ENCODE measurements around the gene EP400. TPM values are rescaled to one million over a fixed set of nuclear protein-coding genes. Genes with fewer than 3 reads are reported as not detected.

The EP400 gene
- total RNA-seq, 1 experiment from 2014 or later, result 61.7 TPM

GRCh38 chr12:132116709-132117557 lies 167.2 kb downstream of the EP400 start:
- TF ChIP-seq CTCF (conservative IDR thresholded peaks at IDR 0.05), result no peak
- H4K20me1 ChIP-seq (ENCODE audit: control insufficient read depth, insufficient read depth, insufficient read length), result no peaks in the 10 kb centered on the region
- no peak overlapping the region for H3T11ph ChIP-seq (ENCODE audit: low read length)
- H2BK15ac ChIP-seq (ENCODE audit: low read depth, low read length), result no peak overlapping the region
- DNase-seq, result peak; percentile 30
- H2BK120ac ChIP-seq (ENCODE audit: low read depth, low read length, poor library complexity, severe bottlenecking), result no peak overlapping the region
- no peak overlapping the region for H3K27ac ChIP-seq (ENCODE audit: insufficient read length, low read depth, low read length)
- H4K5ac ChIP-seq (ENCODE audit: insufficient read length, low read depth, low read length), result no peak overlapping the region
- no peak overlapping the region for H3K9ac ChIP-seq (ENCODE audit: extremely low read depth, insufficient read length, low read length)
- no peaks in the 10 kb centered on the region for H3K4me1 Mint-ChIP-seq
- H3K4me2 ChIP-seq (ENCODE audit: insufficient read depth, insufficient read length, low read length), result no peak overlapping the region
- no peak overlapping the region for H2AK5ac ChIP-seq (ENCODE audit: insufficient read length, low read length)
- H3K36me3 Mint-ChIP-seq (ENCODE audit: insufficient read depth in 1 of 3, low read depth in 3 of 3), result peaks cover 19 to 43% (median 34%) of the 10 kb centered on the region in 3 experiments; a peak in 6 of 7 replicates
- H3K79me2 ChIP-seq (ENCODE audit: insufficient read depth, low read length), result no peaks in the 10 kb centered on the region
- H2BK12ac ChIP-seq (ENCODE audit: insufficient read length, low read depth, low read length), result no peak overlapping the region
- H4K91ac ChIP-seq (ENCODE audit: insufficient read length, low read depth, low read length), result no peak overlapping the region
- H3K4me1 ChIP-seq (ENCODE audit: insufficient read depth, low read length), result no peaks in the 10 kb centered on the region
- no peaks in the 10 kb centered on the region for H3K9me3 ChIP-seq (ENCODE audit: control insufficient read depth, low read depth, low read length)
- no peak overlapping the region for H4K8ac ChIP-seq (replicated peaks; ENCODE audit: insufficient read length, low read depth, low read length)
- no peaks in the 10 kb centered on the region for H3K9me3 Mint-ChIP-seq
- H3K27me3 ChIP-seq (ENCODE audit: insufficient read depth, low read length), result no peaks in the 10 kb centered on the region
- H3K23ac ChIP-seq (ENCODE audit: insufficient read length, low read depth, low read length), result no peak overlapping the region
- no peak overlapping the region for H3K4ac ChIP-seq (ENCODE audit: low read depth, low read length)
- H3K23me2 ChIP-seq (ENCODE audit: insufficient read length, low read depth, low read length, poor library complexity, severe bottlenecking), result no peaks in the 10 kb centered on the region
- no peak overlapping the region for H2BK5ac ChIP-seq (ENCODE audit: insufficient read length, low read length)
- H3K14ac ChIP-seq (ENCODE audit: insufficient read depth, low read length), result no peak overlapping the region
- H2AFZ ChIP-seq (ENCODE audit: low read length), result no peak overlapping the region
- H3K27ac Mint-ChIP-seq, result no peak overlapping the region
- no CpG with 5 or more reads among the region's 58 CpGs for WGBS (ENCODE audit: extremely low coverage, insufficient read length, low lambda C conversion rate)
- H3K4me3 Mint-ChIP-seq, result no peak overlapping the region
- no peak overlapping the region for H2BK20ac ChIP-seq (ENCODE audit: low read depth, low read length, poor library complexity, severe bottlenecking)
- no peaks in the 10 kb centered on the region for H3K79me1 ChIP-seq (ENCODE audit: insufficient read depth, low read depth, low read length, poor library complexity, severe bottlenecking)
- H3K27me3 Mint-ChIP-seq (ENCODE audit: low read depth), result no peaks in the 10 kb centered on the region
- H3K56ac ChIP-seq (ENCODE audit: insufficient read length, low read depth, low read length), result no peak overlapping the region
- H3K18ac ChIP-seq (ENCODE audit: insufficient read length, low read depth, low read length), result no peak overlapping the region
